ENCODE measurements around the gene GLT1D1.
"Not testable (repeated sequence)": the region's sequence is repeated elsewhere in the genome, so short reads cannot be mapped to it uniquely, and the experiment has no call there.

GLT1D1 gene

GRCh38 chr12:128840862-128841468 is 12.3 kb upstream of the GLT1D1 start:
- H3K27ac ChIP-seq = no peak overlapping the region
- no peak overlapping the region for H3K4me3 ChIP-seq (ENCODE audit: low read depth, low read length)
- H3K36me3 ChIP-seq (ENCODE audit: control insufficient read depth, insufficient read depth, low read length) = no peaks in the 10 kb centered on the region
- no peaks in the 10 kb centered on the region for H3K79me2 ChIP-seq
- H3K4me2 ChIP-seq (ENCODE audit: low read length) = no peak overlapping the region
- H3K9ac ChIP-seq = no peak overlapping the region
- TF ChIP-seq CTCF (IDR thresholded peaks at IDR 0.05) = no peak
- H3K4me1 ChIP-seq = no peaks in the 10 kb centered on the region
- H3K27me3 ChIP-seq (ENCODE audit: control insufficient read depth, insufficient read depth, low read length) = no peaks in the 10 kb centered on the region
- H3K9me3 ChIP-seq (ENCODE audit: control insufficient read depth, low read length) = no peaks in the 10 kb centered on the region
- H2AFZ ChIP-seq = no peak overlapping the region

- Histone ChIP-seq H3K27ac (no peak overlapping the region), H3K9me3 (ENCODE audit: control insufficient read depth, low read length) (no peaks in the 10 kb centered on the region), H3K4me3 (ENCODE audit: low read depth, low read length) (no peak overlapping the region), H3K36me3 (ENCODE audit: control insufficient read depth, insufficient read depth, low read length) (no peaks in the 10 kb centered on the region), H3K4me1 (no peaks in the 10 kb centered on the region), H2AFZ (no peak overlapping the region), H3K27me3 (ENCODE audit: control insufficient read depth, insufficient read depth, low read length) (no peaks in the 10 kb centered on the region), H3K9ac (no peak overlapping the region), H3K79me2 (no peaks in the 10 kb centered on the region), H3K4me2 (ENCODE audit: low read length) (no peak overlapping the region)
- TF ChIP-seq CTCF (IDR thresholded peaks at IDR 0.05) = no peak
Observed at GRCh38 chr12:128842579-128842978, 10.7 kb upstream of the GLT1D1 start.

- no peak overlapping the region for H3K4me3 ChIP-seq (ENCODE audit: low read depth, low read length)
- H3K27ac ChIP-seq = no peak overlapping the region
- no peaks in the 10 kb centered on the region for H3K9me3 ChIP-seq (ENCODE audit: control insufficient read depth, low read length)
- H3K9ac ChIP-seq = no peak overlapping the region
- H3K36me3 ChIP-seq (ENCODE audit: control insufficient read depth, insufficient read depth, low read length) = no peaks in the 10 kb centered on the region
- no peaks in the 10 kb centered on the region for H3K79me2 ChIP-seq
- no peaks in the 10 kb centered on the region for H3K4me1 ChIP-seq
- no peak overlapping the region for H2AFZ ChIP-seq
- H3K4me2 ChIP-seq (ENCODE audit: low read length) = no peak overlapping the region
- TF ChIP-seq CTCF (IDR thresholded peaks at IDR 0.05) = no peak
- no peaks in the 10 kb centered on the region for H3K27me3 ChIP-seq (ENCODE audit: control insufficient read depth, insufficient read depth, low read length)
Observed at GRCh38 chr12:128843538-128843937, 9.7 kb upstream of the GLT1D1 start.

GRCh38 chr12:128844031-128844635 is 9.1 kb upstream of the GLT1D1 start:
- Histone ChIP-seq H3K9me3 (ENCODE audit: control insufficient read depth, low read length) (no peaks in the 10 kb centered on the region), H3K27me3 (ENCODE audit: control insufficient read depth, insufficient read depth, low read length) (no peaks in the 10 kb centered on the region), H3K4me2 (ENCODE audit: low read length) (no peak overlapping the region), H3K9ac (no peak overlapping the region), H3K4me3 (ENCODE audit: low read depth, low read length) (no peak overlapping the region), H2AFZ (no peak overlapping the region), H3K4me1 (no peaks in the 10 kb centered on the region), H3K36me3 (ENCODE audit: control insufficient read depth, insufficient read depth, low read length) (no peaks in the 10 kb centered on the region), H3K79me2 (no peaks in the 10 kb centered on the region), H3K27ac (no peak overlapping the region)
- TF ChIP-seq CTCF (IDR thresholded peaks at IDR 0.05) = no peak

GRCh38 chr12:128846671-128847070 is 6.6 kb upstream of the GLT1D1 start:
- H3K4me1 ChIP-seq; H2AFZ ChIP-seq; H3K36me3 ChIP-seq (ENCODE audit: control insufficient read depth, insufficient read depth, low read length); H3K27ac ChIP-seq; H3K27me3 ChIP-seq (ENCODE audit: control insufficient read depth, insufficient read depth, low read length); H3K79me2 ChIP-seq; H3K9me3 ChIP-seq (ENCODE audit: control insufficient read depth, low read length); H3K4me2 ChIP-seq (ENCODE audit: low read length); H3K9ac ChIP-seq; H3K4me3 ChIP-seq (ENCODE audit: low read depth, low read length): not testable (repeated sequence)

All from parathyroid adenoma (tissue), 2 donors.